Ureter (tissue), 1 donor: ENCODE measurements around the gene FBXL19. TPM values are rescaled to one million over a fixed set of nuclear protein-coding genes. Genes with fewer than 3 reads are reported as not detected.
A peak's percentile ranks its signal among the peaks of the same experiment; 100 is the strongest.
"Not testable (repeated sequence)": the region's sequence is repeated elsewhere in the genome, so short reads cannot be mapped to it uniquely, and the experiment has no call there.

Source experiments
- DNase-seq: peaks from one replicate; pipeline ENCODE4 v3.0.0-alpha.2; 2020; ENCODE audit warnings: low spot score
- total RNA-seq: library from RNA; stranded (reverse); gene quantifications from one replicate; pipeline ENCODE4 v1.2.4, GENCODE V29; 2023
- donor health status: DM: yes; HTN: yes; CAD: no.

Gene FBXL19
- total RNA-seq, 1 donor from 2014 or later, result 25.7 TPM

DNA sequence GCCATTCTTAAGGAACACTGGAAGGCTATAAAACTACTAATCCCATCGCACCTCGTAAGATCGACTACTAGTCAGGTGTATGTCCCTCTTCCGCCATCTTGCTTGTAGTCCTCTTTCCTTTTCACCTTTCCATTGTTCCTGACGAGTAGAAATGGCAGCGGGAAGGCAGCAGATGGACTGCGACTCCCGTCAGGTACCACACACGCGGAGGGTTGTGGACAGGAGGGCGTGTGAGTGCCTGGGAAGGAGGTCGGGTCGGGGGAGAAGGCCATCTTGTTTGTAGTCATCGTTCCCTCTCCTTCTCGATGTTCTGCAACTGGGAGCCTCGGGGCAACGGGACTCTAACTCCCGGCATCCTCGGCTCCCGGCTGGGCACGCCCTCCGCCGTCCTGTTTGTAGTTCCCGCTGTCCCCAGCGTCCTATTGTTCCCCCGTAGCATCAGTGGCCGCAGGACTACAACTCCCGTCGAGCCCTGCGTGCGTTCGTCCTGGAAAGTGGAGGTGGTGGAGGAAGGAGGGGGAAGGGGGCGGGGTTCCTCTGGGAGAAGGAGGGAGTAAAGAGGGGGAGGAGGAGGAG lies 324 bp upstream of the FBXL19 start:
- DNase-seq, result peak; percentile 100

DNA sequence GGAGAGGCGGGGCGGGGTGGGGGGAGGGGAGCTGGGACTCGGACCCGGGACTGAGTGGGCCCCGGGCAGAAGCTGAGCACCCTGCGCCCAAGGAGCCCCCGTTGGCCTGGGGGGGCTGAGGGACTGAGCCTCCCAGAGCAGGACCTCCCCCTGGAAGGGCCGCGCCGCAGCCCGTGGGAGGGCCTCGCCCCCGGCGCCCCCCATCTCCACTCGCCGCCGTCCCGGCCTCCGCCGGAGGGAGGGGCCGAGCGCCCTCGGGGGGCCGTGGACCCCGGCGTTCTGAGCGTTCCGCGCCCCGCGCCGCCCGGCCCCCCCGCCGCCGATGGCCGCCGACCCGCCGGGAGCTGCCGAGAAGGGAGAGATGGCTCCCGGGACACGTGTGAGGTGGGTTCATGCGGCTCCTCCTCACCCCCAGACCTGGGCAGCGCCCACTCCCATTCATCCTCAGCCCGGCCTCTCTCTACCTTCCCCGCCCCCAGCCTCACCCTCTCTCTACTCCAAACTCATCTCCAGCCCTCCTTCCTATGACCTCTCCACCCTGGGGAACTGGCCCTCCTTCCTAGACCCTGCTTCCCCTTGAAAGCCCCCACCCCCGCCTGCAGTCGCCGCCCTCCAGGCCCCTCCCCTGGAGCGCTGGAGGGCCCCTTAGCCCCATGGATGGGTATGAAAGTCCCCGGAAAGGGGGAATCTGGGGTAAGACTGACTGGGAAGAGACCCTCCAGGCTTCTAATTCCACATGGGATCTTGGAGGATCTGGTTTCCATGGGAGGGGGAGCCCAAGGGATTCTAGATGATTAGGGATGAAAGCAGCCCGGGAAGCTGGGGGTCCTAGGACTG lies 922 bp downstream of the FBXL19 start:
- no peak for DNase-seq

DNA sequence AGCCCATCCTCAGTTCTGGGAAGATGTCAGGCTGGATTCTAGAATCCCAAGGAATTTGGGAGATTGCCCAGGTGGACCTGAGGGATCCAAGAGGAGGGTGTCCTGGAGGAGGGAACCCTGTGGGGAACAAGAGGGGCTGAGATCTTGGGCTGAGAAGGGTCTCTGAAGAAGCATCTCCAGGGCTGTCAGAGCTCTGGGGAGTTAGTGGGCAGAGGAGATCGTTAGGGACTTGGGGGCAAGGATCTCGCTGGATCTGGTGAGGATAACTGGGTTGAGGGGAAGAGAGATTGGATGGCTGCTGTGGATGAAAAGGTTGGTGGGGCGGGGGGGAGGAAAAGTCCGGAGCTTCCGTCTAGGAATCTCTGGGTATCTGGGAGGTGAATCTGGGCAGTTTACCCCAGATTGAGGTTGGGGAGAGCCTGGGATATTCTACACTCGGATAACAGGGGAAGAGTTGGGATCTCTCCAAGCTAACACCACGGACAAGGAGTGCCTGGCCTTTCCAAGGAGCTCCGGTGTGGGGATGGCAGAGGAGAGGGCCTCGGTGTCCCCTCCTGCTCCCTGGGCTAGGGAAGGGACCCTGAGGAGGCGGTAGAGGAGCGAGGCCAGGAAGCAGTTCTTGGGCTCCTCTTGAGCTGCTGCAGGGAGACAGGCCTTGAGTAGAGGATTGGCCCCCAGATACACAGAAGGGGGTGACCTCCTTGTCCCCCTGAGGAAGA lies 1.7 kb downstream of the FBXL19 start:
- DNase-seq, result no peak

- no peak for DNase-seq
These were observed 2.2 kb downstream of the FBXL19 start for GRCh38 chr16:30925632-30925987.

- DNase-seq, result no peak
These were observed 2.8 kb downstream of the FBXL19 start for GRCh38 chr16:30925995-30926811.

DNA sequence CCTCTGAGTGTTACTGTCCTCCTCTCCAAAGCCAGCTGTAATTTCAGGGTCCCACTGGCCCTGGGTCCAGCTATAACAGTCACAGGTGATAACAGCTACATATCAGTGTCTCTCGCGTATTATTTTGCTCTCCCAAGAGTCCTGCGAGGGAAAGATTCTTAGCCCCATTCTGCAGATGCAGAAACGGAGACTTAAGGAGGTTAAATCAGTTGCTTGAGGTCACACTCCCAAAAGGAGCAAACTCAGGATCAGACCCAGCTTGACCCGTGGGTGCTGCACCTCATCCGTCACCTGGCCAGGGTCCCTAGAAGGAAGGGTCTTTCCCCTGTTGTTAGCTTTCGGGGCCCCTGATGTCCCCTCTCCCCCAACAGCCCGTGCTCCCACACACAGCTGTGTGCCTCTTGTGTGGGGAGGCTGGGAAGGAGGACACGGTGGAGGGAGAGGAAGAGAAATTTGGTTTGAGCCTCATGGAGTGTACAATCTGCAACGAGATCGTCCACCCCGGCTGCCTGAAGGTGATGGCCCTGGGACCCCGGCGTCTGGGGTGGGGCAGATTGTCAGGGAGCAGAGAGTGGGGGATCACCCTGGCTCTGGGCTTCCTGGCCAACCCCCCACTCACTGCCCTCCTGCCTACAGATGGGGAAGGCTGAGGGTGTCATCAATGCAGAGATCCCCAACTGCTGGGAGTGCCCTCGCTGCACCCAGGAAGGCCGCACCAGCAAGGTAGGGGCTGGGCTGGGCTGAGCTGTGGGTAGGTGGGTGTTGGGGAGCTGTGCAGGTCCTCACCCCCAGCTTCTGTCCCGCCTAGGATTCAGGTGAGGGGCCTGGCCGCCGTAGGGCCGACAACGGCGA lies 3.8 kb downstream of the FBXL19 start:
- DNase-seq, result no peak

DNA sequence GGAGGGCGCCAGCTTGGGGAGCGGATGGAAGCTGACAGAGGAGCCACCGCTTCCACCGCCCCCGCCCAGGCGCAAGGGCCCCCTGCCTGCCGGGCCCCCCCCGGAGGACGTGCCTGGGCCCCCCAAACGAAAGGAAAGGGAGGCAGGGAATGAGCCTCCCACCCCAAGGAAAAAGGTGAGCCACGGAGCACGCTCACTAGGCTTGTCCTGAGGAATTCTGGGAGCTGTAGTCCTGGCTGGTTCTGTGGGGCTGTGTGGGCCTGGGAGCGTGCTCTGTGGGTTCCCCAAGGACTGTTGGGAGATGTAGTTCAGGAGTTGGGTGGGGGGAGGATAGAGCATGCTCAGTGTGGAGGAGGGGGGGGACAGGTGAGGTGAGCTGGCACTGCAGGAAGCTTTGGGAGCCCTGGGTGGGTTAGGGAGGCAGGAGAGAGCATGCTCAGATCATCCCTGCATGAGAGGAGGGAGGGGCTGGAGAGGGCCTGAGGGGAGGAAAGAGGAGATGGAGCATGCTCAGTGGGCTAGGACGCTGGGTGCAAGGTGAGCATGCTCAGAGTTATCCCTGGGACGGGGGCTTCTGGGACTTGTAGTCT lies 4.5 kb downstream of the FBXL19 start:
- no peak for DNase-seq

DNA sequence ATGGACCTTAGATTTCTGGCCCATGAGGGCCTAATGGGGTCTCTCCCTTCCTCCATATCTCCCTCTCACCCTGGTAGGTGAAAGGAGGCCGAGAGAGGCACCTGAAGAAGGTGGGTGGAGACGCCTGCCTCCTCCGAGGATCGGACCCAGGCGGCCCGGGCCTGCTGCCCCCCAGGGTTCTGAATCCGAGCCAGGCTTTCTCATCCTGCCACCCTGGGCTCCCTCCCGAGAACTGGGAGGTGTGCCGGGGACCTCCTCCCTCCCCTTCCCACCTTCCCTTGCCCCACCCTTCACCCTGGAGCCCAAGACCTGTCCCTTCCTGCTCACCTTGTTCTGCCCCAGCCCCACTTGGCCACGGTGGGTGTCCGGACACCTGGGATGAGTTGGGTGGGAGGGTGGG lies 5.0 kb downstream of the FBXL19 start:
- DNase-seq, result no peak

DNA sequence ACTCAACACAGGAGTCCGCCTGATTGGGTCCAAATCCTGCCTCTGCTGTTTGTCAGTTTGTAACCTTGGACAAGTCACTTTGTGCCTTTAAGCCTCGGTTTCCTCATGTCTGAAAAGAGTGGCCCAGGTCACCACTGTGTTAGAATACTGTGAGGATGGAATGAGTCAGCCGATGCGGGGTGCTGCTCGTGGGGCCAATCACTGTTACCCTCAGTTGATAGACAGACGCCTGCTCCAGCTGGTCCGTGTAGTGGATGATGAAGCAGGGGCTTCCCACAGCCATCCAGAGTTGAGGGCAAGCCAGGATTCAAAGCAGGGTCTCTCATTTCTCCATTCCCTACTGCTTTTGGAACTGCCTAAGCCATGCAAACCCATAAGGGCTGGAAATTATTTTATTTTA lies 5.8 kb downstream of the FBXL19 start:
- no peak for DNase-seq

DNA sequence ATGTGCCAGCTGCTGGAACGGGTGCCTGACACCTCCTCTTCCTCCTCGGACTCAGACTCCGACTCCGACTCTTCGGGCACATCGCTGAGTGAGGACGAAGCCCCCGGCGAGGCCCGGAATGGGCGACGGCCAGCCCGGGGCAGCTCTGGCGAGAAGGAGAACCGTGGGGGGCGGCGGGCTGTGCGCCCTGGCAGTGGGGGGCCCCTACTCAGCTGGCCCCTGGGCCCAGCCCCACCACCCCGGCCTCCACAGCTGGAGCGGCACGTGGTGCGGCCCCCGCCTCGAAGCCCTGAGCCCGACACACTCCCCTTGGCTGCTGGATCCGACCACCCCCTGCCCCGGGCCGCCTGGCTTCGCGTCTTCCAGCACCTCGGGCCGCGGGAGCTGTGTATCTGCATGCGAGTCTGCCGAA lies 6.8 kb downstream of the FBXL19 start:
- DNase-seq, result no peak

GRCh38 chr16:30931068-30931650 lies 7.8 kb downstream of the FBXL19 start:
- no peak for DNase-seq

- no peak for DNase-seq
These were observed 11.6 kb downstream of the FBXL19 start for GRCh38 chr16:30934827-30935557.

DNA sequence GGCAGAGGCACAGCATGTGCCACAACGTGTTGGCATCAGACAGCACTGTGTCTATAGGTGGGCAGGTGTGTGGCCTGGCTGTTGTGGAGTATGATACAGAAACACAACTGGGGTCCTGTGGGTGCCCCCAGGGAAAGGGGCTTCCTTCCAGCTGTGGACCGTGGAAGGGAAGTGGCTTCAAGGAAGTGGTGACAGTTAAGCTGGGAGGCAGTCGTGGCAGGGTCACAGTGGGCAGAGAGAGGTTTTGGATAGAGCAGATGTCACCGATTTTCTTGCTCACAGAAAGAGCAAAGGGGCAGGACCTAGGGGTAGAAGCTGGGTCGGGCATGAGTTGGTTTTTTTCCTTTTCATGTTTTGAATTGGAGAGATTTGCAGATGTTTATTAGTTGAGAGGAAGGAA lies 14.3 kb downstream of the FBXL19 start:
- DNase-seq, result no peak

GRCh38 chr16:30939571-30939970 lies 16.2 kb downstream of the FBXL19 start:
- not testable (repeated sequence) for DNase-seq

DNA sequence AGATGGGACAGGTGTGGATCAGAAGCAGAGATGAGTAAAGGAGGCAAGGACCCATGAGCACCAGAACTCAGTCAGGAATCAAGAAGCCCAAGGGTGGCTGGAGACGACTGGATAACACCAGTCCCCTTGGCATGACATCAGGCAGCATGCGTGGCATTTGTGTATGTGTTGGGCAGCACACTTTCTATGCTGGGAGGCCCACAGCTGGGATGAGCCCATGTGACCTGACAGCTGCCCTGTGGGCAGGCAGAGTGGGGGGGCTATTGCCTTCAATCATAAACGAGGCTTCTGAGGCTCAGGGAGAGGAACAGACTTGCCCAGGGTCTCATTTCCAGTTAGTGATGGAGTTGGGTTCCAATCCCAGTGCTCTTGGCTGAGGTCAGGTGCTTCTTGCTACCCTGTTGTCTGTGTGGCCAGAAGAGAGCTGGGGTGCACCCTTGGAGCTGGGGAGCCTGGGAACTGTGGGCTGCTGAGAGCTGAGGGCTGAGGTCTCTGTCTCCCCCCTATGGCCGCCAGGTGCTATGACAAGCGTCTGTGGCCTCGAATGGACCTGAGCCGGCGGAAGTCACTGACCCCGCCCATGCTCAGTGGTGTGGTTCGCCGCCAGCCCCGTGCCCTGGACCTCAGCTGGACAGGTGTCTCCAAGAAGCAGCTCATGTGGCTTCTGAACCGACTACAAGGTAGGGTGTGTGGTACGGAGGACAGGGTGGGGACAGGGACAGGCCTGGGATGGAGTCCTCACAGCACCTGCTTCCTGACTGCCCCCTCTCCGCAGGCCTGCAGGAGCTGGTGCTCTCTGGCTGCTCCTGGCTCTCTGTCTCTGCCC lies 18.4 kb downstream of the FBXL19 start:
- DNase-seq, result peak; percentile 81

DNA sequence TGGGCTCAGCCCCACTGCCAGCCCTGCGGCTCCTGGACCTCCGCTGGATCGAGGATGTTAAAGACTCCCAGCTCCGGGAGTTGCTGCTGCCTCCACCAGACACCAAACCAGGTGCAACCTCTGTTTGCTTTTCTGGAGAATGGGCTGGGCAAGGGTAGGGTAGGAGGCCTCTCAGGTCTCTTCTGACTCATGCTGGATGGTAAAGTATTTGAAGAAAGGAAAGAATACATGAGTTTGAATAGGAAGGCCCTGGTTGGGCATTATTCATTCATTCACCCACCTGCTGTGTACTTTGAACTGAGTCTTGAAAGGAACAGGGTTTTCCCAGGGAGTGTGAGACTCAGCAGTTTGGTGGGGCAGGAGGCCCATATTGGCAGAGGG lies 19.0 kb downstream of the FBXL19 start:
- DNase-seq, result no peak

DNA sequence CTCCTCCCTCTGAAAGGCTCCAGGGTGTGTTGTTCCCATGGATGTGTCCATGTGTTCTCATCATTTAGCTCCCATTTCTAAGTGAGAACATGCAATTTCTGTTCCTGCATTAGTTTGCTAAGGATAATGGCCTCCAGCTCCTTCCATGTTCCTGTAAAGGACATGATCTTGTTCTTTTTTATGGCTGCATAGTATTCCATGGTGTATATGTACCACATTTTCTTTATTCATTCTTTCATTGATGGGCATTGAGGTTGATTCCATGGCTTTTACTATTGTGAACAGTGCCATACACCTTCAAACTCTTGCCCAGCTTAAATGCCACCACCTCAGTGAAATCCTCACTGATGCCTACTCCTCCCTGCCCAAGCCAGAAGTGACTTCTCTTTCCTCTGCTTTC lies 21.0 kb downstream of the FBXL19 start:
- DNase-seq, result no peak

GRCh38 chr16:30946671-30947540 lies 23.5 kb downstream of the FBXL19 start:
- no peak for DNase-seq
